HG03139 (cell line): ENCODE results near the gene ERAL1.
"Not testable (repeated sequence)": the region's sequence is repeated elsewhere in the genome, so short reads cannot be mapped to it uniquely, and the experiment has no call there.

Experiments
- ATAC-seq: cut with Tn5 transposase; IDR thresholded peaks from one replicate; pipeline ENCODE4 v1.9.1; 2021; ENCODE audit not compliant: unreplicated experiment

Gene ERAL1

DNA sequence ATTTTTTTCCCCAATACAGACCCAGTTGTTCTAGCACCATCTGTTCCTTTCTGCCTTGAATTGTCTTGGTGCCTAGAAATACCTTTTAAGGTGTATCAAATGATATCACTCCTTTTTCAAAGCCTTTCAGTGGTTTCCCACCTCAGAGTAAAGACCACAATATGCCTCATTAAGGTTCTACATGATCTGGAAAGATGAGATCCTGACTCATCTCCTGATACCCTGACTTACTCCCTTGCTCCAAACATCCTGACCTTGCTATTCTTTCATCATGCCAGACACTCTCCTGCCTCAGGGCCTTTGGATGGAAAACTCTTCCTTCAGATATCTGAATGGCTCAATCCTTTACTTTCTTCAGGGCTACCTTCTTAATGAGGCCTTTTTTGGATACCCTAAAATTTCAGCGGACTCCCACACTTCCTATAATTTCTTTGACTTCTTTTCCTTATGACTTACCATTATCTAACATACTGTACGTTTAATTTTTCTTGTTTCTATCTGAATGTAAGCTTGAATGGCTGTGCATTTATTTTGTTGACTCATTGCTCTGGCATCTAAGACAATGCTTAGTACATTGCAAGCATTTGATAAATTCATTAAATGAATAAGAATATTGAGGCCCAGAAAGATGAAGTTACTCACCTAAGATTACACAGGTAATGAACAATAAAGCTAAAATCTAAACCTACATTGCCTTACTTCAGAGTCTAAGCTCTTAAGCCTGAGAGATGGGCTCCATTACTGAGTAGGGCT lies 23.5 kb downstream of the ERAL1 start:
- ATAC-seq = no peak

DNA sequence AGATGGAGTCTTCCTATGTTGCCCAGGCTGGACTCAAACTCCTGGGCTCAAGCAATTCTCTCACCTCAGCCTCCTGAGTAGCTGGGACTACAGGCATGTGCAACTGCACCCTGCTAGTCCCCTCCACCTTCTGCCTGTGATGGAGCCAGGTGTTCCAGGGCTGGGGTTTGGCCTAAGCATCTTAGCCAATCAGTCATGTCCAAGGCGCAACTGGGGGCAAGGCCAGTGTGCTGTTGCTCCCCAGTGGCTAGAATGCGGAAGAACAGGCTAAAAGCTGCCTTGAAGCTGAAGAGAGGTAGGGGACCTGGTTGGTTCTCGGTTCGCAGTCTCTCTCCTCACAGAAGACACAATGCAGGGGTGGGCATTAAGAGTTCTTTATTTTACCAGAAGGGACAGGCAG lies 24.2 kb downstream of the ERAL1 start:
- ATAC-seq = no peak

DNA sequence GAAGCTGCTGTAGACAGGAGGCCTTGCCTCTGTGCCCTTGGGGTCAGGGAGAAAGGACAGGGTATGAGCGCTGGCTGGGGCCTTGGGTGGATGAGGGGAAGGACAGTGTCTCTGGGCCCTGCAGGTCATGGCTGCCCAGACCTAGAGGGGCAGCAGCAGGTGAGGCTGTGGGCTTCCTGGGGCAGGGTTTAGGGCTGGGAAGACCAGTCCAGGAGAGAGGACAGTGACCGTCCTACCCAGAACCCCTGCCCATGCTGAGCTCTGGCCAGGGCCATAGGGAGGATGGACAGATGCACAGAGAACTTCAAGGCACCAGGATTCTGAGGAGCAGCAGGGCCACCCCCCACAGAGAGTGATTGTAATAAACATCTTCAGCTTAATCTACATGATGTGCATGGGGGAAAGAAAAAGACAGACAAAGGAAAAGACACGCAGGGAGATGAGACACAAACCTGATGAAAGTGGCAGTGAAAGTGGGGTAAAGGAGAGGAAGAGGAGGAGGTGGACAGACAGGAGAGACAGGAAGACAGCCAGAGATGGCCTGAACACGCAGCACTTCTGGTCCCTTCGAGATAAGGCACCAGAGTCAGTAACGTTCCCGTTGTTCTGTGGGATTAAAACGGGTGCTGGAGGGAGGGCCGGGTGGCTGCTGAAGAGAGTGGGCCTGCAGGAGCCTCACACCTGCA lies 25.2 kb downstream of the ERAL1 start:
- no peak for ATAC-seq

DNA sequence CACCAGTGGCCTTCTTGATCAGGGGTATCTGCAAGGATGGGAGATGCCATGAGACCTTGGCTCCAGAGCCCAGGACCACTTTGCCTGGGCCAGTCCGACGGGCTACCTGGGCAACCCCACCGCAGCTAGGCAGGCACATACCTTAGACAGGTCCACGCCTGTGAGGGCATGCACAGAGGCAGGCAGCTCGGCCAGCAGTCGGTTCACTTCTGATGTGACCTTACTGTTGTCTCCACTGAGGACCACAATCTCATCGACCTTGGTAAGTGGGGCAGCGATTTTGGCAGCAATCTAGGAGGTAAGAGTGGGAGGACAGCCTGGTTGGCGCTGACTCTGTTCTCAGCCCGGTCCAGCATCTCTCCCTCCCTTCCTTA lies 25.7 kb downstream of the ERAL1 start:
- no peak for ATAC-seq

DNA sequence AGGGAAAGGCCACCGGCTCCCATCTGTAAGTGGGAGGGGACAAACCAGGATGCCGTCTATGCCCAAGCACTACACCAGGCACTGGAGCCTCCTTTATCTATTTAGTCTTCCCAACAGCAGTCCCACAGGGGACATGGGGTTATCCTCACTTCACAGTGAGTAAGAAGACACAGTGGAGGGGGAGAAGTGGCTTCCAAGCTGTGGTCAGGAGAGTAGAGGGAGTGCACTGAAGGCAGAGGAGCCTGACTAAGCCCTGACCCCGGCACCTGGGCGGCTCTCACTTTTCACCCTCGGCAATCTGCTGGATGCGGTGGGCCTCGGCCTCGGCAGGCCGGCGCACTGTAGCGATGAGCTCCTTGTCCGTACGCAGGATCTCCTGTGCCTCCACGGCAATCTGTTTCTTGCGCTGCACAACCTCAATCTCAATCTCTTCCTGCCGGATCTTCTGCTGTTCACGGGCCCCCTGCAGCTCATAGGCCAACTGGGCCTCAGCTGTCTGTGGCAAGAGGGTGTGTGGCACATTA lies 26.8 kb downstream of the ERAL1 start:
- no peak for ATAC-seq

DNA sequence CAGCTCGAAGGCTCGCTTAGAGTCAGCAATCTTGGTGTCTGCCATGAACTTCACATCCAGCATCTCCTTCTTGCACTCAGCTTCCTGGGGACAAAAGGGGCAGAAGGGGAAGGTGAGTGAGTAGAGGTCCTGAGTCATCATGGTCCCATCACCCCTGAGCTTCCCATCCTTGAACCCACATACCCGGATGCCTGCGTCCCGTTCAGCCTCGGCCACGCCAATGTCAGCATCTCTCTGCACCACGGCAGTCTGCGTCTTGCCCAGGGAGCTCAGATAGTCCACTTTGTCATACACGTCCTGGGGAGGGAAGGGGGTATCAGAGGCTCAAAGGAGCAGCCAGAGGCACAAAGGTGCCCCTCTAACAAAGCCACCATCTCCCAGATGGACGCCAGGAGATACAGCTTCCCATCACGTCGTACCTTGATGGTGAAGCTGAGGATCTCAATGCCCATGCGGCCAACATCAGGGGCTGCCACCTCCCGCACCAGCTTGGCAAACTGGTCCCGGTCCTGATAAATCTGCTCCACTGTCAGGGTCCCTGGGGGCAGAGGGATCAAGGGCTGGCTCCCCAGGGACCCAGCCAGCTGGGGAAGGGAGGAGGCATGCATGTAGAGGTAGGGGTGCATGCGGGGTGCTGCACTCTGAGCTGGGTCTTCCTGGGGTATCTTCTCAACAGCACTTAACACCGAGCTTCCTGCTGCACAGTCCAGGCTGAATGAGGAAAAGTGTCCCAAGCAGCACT lies 27.5 kb downstream of the ERAL1 start:
- ATAC-seq = no peak

DNA sequence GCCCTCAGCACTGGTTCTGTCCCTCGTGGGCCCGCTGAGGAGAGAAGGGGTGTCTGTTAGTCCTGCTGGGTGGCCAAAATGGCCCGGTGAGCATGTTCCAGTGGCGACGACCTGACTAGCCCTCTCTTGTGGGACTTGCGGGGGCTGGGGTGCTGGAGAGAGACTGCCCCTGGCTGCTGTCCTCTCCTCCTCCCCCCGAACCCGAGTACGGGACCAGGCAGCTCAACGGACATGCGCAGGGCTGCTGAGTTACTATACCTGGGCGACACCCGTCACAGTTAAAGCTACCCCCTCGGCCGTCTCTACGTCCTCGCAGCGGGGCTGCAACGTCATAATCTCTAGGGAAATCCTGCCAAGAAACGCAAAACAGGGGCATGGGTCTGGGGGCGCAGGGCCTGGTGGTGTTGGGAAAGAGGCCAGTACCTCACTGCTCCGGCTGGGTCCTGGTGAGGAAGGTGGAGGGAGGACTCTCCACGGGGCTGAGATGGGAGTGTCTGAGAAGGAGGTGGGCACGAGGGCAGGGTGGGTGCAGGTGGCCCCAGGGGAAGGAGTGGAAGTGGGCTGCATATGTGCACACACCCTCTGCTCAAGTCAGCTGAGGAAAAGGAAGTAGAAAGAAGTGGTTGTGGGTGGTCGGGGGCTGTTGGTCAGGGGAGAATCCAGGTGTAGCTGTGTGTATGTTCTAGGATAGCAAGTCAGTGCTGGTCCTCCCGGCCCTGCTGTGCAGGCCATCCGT lies 29.3 kb downstream of the ERAL1 start:
- no peak for ATAC-seq

DNA sequence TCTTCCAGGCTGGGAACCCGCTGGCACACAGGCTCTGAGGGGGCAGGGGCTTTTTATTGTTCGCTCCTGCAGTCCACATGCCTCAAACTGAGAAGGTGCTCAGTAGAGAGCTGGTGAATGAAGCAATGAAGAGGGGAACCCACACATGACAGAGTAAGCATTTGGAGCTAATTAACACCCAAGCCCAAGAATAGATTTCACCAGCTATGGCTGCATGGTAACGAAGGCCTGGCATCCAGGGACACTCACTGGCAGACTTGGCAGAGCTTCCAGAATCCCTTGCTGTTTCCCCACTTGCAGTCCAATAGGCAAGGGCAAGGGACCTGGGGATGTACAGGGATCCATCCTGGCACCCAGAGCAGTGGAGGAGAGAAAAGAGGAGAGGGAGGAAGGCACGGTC lies 30.5 kb downstream of the ERAL1 start:
- ATAC-seq = no peak

DNA sequence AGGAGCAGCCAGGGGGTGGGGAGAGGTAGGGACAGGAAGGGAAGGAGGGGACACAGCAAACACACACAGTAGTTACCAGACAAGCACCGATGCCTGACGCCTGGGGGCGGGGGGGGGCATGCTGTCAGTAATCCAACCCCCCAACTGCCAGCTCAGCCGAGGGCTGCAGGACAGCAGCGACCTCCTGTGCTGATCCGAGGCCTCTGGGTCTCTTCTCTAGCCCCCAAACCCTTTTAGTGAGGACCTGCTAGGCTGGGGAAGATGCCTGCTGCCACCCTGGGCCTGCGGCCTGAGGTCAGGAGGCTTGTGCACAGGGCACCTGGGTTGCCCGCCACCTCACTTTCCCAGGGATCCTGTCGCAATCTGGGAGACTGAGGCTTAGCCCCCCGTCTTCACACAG lies 31.1 kb downstream of the ERAL1 start:
- no peak for ATAC-seq

DNA sequence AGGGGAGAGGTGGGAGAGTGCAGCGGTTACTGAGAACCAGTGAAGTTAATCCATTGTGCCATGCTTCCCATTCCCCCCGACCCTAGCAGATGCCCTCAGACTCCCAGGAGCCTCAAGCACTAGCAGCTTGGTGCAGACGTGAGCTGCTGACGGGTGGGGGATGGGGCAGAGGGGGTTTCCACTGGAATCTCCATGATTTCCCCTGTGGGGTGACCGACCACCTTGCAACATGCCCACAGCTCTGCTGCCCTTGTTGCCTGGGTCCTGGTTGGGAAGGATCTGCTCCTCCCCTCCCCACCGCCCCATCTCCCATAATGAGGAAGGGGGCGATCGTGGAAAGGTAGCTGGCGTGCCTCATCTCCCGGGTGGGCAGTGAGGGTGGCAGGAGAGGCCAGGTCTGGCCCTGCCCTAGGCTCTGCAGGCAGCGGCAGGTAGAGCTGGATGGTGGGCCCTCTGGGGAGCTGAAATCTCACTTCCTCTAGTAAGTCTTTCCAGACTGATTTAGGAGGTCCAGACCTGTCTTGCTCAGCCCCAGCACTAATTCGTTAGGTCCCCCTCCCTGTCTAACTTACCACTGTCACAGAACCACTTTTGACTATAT lies 33.2 kb downstream of the ERAL1 start:
- ATAC-seq = no peak

DNA sequence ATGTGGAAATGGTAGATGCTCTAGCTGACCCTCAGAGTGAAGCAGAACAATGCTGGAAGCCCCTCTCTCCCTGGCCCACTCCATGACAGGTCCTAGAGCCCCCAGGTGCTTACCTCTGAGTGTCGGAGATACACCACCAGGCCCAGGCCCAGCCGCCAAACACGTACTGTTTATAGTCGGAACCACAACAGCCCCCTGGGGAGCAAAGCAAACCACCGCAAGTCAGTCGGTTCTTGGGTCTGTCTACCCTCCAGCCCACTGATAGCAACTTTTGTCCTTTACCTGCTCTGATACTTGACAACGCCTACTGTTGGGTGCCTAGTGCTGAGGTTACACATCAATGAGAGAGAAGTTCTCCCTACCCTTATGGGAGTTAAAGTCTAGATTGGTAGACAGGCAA lies 34.0 kb downstream of the ERAL1 start:
- ATAC-seq = no peak

DNA sequence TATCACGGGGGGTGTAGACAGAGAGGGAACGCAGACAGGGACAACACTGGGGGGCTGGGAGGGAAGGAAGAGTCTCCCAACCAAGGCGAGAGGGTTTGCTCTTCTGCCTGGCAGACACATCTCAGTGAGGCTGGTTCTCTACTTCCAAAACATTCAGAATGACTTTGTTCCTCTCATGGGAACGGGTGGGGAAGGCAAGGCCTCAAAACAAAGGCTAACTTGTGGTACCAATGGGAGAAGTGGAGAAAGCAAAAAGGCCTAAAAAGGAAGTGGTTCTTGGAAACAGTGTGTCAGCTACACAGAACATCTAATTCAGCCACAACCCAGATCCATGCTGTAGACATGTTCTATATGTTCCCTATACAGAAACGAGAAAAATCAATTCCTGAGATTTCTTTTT lies 35.2 kb downstream of the ERAL1 start:
- ATAC-seq = no peak

DNA sequence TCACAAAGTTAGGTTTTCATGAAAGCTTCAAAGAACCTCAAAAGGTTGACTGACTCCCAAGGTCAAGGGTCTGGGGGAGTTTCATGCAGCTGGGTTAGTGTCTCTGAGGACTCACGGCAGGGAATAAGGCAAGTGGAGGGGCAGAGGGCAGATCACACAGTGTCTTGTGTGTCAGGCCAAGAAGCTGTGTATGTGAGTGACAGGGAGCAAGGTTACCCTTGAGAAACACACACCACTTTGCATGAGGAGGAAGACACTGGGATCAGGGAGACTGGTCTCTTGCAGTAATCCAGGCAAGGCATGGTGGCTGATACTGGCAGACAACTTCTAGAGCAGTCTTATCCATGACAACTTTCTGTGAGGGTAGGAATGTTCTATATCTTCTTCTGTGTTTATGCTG lies 36.4 kb downstream of the ERAL1 start:
- ATAC-seq = no peak

DNA sequence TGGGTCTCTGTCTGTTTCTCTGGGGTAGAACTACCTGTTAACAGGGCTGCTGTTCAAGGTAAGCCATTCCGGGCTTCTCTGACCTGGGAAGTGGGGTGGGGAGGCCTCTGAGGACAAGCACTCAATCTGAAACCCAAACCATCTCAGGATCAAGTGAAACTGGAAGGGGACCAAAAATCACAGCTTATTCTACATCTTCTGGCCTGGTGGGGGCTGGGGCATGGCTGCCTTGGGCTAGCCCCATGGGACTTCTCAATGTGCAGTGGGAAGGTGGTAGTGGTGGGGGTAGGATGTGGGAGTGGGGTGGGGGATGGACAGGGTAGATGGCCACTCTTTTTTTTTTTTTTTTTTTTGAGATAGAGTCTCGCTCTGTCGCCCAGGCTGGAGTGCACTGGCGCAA lies 37.2 kb downstream of the ERAL1 start:
- ATAC-seq = no peak

DNA sequence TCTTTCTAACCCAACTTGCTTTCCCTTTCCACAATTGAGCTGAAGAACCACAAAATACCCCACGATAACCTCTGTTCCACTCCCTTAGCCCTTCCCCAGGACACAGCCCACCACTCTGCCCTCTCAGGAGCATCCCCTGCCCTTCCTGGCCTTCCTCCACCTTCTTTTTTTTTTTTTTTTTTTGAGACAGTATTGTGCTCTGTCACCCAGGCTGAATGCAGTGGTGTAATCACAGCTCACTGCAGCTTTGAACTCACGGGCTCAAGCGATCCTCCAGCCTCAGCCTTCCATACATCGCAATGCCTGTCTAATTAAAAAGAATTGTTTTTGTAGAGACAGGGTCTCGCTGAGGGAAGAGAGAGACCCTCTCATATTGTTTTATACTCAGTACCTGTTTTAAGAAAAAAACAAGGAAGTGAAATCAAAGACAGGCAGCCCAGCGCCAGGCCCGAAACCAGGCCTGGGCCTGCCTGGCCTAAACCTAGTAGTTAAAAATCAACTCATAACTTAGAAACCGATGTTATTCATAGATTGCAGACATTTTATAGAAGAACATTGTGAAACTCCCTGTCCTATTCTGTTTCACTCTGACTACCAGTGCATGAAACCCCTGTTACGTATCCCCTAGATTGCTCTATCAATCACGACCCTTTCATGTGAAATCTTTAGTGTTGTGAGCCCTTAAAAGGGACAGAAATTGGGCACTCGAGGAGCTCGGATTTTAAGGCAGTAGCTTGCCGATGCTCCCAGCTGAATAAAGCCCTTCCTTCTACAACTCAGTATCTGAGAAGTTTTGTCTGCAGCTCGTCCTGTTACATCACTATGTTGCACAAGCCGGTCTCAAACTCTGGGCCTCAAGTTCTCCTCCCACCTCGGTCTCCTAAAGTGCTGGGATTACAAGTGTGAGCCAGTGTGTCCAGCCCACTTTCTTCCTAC lies 38.7 kb downstream of the ERAL1 start:
- not testable (repeated sequence) for ATAC-seq

DNA sequence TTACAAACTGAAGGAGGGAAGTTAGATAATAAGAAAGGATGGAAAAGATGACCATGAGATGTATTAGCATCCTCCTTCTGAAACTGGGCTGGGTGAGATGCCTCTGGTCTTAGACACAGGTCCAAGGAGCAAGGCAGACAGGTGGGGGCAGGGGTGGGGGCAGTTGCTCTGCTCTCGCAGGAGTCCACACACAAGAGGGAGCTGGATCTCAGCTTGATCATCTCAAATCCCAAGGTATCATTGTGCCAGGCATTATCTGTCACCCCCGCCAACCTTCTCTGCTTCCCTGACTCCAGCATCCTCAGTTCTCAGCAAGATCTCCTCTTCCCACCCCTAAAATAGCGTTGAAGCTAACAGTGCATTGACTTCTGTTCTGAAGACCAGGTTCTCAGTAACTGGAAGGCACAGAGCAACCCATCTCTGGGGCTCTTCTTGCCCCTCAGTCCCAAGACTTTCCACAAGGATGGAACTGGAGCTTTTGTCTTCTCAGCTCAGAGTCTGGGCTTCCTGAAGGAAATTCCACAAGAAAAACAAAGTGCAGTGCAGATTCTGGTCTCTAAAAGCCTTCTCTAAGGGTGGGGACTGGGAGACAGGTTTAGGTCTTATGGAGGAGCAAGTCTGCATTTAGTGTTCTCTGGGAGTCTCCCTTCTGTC lies 41.1 kb downstream of the ERAL1 start:
- no peak for ATAC-seq

DNA sequence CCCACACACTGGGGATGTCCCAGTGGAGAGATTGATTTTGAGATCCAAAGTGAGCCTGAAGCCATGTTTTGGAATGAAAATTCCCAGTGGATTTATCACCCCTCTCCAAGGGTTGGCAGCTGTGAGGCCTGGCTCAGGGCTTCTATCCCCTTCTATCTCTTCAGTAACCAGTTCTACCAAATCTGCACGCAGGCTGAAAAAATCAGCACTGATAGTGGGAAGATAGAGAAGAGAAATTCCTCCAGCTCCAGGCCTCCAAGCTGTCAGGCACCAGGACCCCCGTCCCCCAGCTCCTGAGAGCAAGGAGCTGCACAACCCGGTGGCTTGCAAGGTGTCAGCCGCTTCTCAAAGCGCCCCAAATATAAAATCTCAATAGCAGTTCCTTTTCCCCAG lies 41.7 kb downstream of the ERAL1 start:
- ATAC-seq = no peak

DNA sequence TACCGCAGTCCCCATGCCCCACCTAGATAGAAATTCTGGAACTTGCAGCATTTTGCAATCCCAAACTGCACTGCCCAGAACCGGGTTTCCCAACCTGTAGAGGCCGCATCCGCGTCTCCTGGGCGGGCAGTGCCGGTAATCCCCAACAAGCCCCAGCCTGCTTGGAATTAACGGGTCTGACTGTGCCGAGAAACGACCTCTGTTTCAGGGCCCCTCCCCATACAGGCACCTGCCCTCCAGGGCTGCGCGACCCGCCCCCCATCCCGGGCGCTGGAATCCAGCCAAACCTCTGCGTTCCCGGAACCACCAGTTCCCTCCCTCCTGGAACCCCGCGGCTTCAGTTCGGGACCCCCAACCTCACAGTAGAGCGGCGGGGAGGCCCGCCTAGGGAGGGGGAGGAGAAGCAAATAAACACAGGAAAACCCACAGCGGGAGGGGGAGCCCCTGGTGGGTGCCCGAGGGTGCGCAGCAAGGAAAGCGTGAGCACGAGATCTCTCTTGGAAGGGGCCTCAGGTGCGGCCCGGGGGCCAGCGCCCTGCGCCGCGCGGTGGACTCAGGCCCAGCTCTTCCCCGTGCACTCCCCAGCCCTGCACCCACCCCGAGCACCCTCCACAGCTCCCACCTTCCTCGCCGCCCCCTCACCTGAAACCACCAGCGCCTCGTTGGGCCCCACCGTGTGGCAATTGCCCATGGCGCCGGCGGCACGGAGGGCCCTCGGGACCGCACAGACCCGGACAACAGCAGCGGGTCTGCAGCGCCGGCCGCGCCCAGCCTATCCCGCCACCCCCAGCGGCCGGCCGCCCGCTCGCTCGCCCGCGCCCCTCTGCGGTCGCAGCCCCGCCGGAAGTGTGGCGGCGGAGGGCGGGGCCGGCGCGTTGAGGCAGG lies 42.3 kb downstream of the ERAL1 start, which contains the start of gene FLOT2:
FLOT2 (minus strand) TSS at position 850 of the 885 bp plus-strand sequence; CDS start at position 691, 159 bp downstream.
- ATAC-seq = no peak
